ENCODE measurements around the gene CENPM.
"Not testable (repeated sequence)": the region's sequence is repeated elsewhere in the genome, so short reads cannot be mapped to it uniquely, and the experiment has no call there.

CENPM gene

DNA sequence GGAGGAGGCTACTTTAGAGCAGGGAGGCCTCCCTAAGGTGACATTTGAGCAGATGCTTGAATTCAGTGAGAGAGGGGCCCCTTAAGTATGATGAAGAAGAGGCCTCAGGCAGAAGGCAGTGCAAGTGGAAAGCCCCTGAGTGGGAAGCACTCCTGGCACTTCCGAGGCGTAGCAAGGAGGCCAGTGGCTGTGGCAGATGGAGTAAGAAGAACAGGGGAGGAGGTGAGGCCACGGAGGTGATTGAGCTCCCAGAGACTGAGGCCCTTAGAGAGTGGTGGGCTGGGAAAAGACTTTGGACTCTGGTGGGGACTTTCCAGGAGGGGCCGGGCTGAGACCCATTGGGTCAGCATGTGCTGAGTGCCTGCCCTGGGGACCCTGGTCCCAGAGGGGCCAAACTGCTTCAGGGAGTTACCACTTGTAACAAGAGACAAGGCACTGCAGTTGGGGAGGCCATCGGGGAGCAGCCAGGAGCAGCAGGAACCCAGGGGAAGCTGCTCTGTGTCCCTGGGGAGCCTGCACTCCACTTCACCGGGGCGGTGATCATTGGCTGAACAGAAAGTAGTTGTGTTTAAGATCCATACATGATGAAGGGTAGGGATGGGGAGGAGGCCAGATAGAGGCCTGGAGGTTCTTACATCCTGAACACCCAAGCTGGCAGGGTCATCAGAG, 2.5 kb upstream of the CENPM start:
- H3K4me3 ChIP-seq, result no peak overlapping the region
- H3K9me3 ChIP-seq, result no peaks in the 10 kb centered on the region
- no peak overlapping the region for H3K27ac ChIP-seq
- TF ChIP-seq, protein P1, sequence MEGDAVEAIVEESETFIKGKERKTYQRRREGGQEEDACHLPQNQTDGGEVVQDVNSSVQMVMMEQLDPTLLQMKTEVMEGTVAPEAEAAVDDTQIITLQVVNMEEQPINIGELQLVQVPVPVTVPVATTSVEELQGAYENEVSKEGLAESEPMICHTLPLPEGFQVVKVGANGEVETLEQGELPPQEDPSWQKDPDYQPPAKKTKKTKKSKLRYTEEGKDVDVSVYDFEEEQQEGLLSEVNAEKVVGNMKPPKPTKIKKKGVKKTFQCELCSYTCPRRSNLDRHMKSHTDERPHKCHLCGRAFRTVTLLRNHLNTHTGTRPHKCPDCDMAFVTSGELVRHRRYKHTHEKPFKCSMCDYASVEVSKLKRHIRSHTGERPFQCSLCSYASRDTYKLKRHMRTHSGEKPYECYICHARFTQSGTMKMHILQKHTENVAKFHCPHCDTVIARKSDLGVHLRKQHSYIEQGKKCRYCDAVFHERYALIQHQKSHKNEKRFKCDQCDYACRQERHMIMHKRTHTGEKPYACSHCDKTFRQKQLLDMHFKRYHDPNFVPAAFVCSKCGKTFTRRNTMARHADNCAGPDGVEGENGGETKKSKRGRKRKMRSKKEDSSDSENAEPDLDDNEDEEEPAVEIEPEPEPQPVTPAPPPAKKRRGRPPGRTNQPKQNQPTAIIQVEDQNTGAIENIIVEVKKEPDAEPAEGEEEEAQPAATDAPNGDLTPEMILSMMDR (IDR thresholded peaks at IDR 0.05), result no peak
- peaks cover 0 to 23% of the 10 kb centered on the region in 2 donors for H3K27me3 ChIP-seq
- intact Hi-C loops (cut with DNase I; ENCODE audit: low total_unique reads), result loop anchor here (5.0 kb wide), 1 partner anchor 122 kb away; no protein-coding TSS in a partner anchor
- peaks cover 0 to 15% (median 11%) of the 10 kb centered on the region in 4 donors for H3K4me1 ChIP-seq
- no peak for DNase-seq
- no peaks in the 10 kb centered on the region for H3K36me3 ChIP-seq

DNA sequence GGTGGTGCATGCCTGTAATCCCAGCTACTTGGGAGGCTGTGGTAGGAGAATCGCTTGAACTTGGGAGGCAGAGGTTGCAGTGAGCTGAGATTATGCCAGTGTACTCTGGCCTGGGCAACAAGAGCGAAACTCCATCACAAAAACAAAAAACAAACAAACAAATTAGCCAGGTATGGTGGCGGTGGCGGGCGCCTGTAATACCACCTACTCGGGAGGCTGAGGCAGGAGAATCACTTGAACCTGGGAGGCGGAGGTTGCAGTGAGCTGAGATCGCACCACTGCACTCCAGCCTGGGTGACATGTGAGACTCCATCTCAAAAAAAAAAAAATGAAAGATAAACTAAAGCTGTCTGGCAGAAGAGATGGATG, 2.0 kb upstream of the CENPM start:
- DNase-seq, H3K4me3 ChIP-seq, H3K9me3 ChIP-seq, H3K36me3 ChIP-seq, H3K27ac ChIP-seq: not testable (repeated sequence)
- Histone ChIP-seq H3K27me3 (peaks cover 0 to 23% of the 10 kb centered on the region in 2 donors), H3K4me1 (peaks cover 0 to 15% (median 11%) of the 10 kb centered on the region in 4 donors)
- intact Hi-C loops (cut with DNase I; ENCODE audit: low total_unique reads), result loop anchor here (5.0 kb wide), 1 partner anchor 122 kb away; no protein-coding TSS in a partner anchor

DNA sequence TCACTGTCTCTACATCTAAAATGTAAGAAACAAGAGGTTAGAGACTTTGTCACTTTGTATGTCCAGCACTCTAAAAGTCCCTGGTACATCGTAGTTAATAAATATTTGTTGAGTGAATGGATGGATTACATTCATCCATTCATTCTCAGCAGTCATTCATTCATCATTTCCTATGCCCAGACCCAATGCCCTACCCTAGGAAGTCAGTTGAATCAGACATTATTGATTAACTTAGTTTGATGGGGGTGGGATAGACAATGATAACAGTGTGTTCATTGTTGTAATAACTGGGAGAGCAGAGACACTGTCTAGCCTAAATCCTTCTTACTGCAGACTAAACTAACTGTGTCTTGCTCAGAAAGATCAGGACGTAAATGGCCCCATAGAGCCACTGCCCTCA, 1.2 kb upstream of the CENPM start:
- H3K27ac ChIP-seq, result no peak overlapping the region
- H3K4me1 ChIP-seq, result peaks cover 0 to 15% (median 11%) of the 10 kb centered on the region in 4 donors
- TF ChIP-seq, protein P1 (IDR thresholded peaks at IDR 0.05), result no peak
- intact Hi-C loops (cut with DNase I; ENCODE audit: low total_unique reads), result loop anchor here (5.0 kb wide), 1 partner anchor 121 kb away; no protein-coding TSS in a partner anchor
- H3K36me3 ChIP-seq, result no peaks in the 10 kb centered on the region
- H3K4me3 ChIP-seq, result no peak overlapping the region
- H3K27me3 ChIP-seq, result peaks cover 0 to 27% of the 10 kb centered on the region in 2 donors
- H3K9me3 ChIP-seq, result no peaks in the 10 kb centered on the region
- no peak for DNase-seq

DNA sequence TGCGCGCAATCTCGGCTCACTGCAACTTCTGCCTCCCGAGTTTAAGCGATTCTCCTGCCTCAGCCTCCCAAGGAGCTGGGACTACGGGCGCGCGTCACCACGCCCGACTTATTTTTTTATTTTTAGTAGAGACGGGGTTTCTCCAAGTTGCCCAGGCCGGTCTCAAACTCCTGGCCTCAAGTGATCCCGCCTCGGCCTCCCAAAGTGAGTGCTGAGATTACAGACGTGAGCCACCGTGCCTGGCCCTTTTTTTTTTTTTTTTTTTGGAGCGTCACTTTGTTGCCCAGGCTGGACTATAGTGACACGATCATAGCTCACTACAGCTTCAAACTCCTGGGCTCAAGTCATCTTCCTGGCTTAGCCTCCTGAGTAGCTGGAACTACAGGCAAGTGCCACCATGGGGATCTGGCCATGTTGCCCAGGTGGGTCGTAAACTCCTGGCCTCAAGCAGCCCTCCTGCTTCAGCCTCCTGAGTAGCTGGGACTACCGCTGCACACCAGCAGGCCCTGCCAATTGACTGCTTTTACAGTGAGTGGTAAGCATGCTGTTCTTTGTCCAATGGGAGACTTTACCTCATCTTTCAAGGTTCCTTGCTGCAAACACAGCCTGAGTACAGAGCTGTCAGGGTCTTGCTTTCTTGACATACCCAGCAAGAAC, 600 bp upstream of the CENPM start:
- DNase-seq, result no peak
- Histone ChIP-seq H3K4me1 (peaks cover 0 to 15% (median 11%) of the 10 kb centered on the region in 4 donors), H3K27ac (peak overlapping the region in 1 of 2 donors; percentile 24), H3K27me3 (peaks cover 0 to 23% of the 10 kb centered on the region in 2 donors), H3K9me3 (no peaks in the 10 kb centered on the region), H3K36me3 (no peaks in the 10 kb centered on the region), H3K4me3 (peak overlapping the region; percentile 56 to 65)
- intact Hi-C loops (cut with DNase I; ENCODE audit: low total_unique reads), result loop anchor here (5.0 kb wide), 1 partner anchor 120 kb away; no protein-coding TSS in a partner anchor
- TF ChIP-seq, protein P1 (IDR thresholded peaks at IDR 0.05), result no peak

DNA sequence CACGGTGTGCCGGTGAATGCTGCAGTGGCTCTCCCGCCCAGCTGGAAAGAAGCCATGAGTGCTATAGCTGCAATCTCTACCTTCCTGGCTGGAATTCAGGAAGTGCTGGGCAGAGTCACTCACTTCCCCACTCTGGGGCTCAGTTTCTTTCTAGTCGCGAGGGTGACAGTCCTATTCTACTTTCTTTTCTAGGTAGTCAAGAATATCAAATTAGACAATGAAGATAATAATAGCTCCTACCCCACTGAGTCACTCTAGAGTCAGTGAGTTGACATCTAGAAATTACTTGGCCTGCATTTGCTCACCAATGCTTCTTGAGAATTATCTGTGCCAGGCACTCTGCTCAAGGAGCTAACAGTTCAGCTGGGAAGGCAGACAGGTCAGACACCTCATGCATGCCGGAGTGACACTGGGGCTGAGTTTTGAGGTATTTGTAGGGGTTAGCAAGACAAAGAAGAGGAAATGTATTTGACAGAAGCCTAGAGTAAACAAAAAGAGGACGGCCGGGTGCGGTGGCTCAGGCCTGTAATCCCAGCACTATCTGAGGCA, 3.2 kb downstream of the CENPM start:
- H3K4me3 ChIP-seq, result no peak overlapping the region
- H3K27ac ChIP-seq, result no peak overlapping the region
- peaks cover 0 to 3% of the 10 kb centered on the region in 2 donors for H3K27me3 ChIP-seq
- intact Hi-C loops (cut with DNase I; ENCODE audit: low total_unique reads), result no loop called here
- no peak for DNase-seq
- H3K36me3 ChIP-seq, result no peaks in the 10 kb centered on the region
- no peaks in the 10 kb centered on the region for H3K9me3 ChIP-seq
- peaks cover 0 to 19% (median 15%) of the 10 kb centered on the region in 4 donors for H3K4me1 ChIP-seq
- TF ChIP-seq, protein P1 (IDR thresholded peaks at IDR 0.05), result no peak
